GM19395 (cell line): ENCODE data around the gene PRDM10.

Experiments
- ATAC-seq: cut with Tn5 transposase; IDR thresholded peaks from one replicate; pipeline ENCODE4 v1.9.1; 2021; ENCODE audit warnings: mild to moderate bottlenecking, moderate library complexity; ENCODE audit not compliant: unreplicated experiment

Gene PRDM10

DNA sequence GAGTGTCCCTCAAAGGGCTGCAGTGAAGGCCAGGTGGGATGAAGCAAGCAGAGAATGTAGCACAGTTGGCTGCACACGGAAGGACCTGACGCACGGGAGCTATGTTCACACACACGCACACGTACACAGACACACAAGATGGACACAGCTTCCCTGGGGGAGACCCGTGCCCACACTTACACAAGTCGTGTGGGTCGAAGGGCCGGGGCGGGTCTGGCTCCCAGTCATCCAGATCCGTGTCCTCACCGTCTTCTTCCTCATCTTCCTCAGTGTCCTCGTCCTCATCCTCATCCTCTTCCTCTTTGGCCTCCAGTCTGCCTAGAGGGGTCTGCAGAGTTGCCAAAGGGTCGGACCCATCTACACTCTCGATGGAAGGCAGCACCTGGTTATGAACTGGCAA, 55.7 kb downstream of the PRDM10 start:
- no peak for ATAC-seq

DNA sequence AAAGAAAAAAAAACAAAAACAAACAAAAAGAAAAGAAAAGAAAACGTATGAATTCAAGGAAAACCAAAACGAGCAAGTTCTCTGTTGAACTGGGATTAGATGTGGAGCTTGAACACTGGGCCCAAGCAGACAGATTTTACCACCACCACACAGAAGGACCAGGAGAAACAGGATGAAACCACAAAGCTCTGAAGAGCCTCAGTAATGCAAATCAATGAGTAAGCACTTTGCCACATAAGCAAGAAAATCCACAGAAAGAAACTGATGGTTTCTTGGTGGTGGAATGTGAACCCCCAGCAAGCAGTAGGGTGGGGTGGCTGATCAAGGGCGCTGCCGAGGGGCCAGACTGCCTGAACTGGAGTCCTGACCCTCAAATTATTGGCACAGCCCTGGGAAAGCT, 56.4 kb downstream of the PRDM10 start:
- no peak for ATAC-seq

DNA sequence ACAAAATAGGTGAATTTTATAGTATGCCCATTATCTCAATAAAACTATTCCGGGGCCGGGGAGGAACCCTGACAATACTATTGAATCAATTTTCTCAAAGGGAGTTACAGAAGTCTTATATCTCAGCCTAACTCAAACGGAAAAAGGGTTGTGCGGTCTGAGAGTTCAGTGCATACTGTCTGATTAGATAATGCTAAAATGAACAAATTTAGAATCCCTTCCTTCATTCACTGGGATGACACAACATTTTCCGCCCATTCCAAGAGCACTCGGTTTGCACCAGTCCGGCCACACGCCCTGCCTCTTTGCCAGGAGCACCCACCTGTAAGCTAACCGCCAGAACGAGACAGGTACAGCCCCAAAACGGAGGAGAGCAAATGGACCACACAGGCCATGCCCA, 57.3 kb downstream of the PRDM10 start:
- no peak for ATAC-seq

DNA sequence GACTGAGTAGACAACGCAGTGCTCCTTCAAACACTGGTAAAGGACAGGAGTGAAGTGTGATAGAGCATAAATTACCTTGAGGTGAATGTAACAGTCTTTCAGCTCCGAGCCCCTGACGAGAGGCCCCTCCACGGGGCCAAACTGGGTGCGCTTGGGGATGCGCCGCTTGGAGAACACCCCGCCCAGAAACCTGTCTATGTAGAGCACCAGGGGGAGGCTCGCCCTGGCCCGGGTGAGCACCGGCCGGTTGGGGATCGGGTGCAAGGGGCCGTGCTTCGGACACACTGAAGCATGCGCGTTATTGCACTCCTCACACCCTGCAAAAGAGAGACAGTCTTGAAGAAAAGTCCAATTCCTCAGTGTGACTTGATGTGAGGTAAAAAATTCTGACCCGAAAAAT, 57.9 kb downstream of the PRDM10 start:
- no peak for ATAC-seq

DNA sequence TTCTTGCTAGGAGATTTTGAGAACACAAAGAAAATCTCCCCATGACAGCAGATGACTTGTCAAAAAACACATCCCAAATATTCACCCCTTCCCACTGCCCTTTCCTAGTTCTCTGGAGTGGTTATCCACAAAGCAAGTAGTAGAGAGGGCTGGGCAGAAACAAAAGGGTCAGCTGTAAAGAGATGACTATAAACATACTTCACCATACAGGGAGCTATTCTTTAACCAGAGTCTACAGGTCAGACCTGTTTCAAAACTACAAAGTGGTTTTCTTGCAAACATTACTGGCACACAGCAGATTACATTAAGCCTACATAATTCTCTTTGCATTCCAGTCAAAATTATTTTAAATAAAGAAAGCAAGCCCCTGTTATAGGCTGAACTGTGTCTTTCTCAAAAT, 59.6 kb downstream of the PRDM10 start:
- no peak for ATAC-seq

DNA sequence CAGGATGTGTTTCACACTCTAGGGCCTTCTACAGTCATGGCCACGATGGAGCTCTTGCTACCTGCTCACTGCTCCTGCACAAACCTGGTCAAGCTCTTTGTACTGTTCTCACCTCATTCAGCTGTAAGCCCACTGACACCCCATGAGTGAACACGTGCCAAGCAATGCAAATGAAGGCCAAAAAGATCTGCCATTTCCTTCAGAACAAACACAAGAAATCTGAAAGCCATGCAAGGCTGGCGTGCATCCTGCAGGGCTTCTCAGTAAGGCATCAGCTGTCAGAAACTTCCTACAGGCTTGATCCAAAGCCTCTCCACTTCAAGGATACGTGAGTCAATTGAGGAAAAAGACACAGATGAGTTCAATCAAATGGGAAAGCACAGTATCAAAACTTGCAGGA, 63.1 kb downstream of the PRDM10 start:
- ATAC-seq = no peak

DNA sequence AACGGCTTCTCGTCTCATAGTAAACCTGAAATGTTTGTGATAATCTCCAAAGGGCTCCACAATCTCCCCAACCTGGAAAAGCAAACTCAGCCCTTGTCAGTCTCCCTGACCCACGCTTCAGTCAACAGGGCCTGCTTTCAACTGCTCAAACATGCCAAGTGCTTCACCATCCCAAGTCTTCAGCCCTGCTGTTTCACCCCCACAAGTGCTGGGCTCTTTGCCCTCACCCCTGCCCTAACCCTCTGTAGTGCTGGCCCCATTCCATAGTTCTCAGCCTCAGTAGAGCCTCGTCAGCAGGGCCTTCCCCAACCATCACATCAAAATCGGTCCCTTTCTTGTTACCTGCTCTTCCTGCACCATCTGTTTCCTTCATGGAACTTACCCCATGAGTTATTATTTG, 63.9 kb downstream of the PRDM10 start:
- ATAC-seq = no peak

DNA sequence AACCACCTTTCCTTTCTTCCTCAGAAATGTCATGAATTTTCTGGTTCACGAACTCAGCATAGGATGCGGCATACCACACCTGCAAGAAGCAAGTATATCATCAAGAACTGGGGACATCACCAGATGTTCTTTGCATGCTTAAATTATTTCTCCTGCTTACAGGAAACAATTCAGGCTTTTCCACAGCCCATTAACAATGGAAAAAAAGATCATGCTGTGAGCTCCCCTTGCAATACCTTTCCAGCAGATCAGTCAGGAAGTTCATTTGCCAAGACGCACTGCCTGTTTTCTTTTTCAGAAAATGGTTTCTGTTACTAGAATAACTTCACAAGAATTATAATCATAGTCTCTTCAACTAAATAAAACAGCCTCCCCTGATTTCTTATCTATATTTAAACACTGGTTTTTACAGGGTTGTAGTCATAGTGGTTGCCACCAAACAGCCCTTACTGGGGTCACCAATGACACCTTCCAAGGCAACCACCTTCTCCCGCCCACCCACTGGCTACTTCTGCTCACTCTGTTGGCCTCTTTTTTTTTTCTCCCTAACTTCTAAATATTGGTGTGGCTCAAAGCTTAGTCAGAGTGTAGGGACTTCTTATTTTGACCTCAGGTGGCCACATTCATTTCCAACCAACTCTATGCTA, 64.9 kb downstream of the PRDM10 start:
- ATAC-seq = no peak

DNA sequence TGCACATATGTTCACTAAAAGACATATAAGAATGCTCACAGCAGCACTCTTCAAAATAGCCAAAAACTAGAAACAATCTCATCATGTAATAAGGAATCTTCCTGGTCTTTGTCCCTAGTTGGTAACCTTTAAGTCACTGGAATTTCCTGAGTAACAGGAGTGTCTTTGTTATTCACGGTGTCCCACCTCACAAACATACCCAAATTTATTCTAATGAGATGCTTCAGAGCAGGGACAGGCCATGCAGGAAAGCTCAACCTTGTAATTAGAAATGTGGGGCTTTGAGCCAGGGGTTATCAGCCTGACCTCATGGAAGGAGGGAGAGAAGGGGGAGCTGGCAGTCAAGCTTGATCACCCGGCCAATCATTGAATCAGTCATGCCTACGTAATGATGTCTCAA, 66.9 kb downstream of the PRDM10 start:
- ATAC-seq = no peak

DNA sequence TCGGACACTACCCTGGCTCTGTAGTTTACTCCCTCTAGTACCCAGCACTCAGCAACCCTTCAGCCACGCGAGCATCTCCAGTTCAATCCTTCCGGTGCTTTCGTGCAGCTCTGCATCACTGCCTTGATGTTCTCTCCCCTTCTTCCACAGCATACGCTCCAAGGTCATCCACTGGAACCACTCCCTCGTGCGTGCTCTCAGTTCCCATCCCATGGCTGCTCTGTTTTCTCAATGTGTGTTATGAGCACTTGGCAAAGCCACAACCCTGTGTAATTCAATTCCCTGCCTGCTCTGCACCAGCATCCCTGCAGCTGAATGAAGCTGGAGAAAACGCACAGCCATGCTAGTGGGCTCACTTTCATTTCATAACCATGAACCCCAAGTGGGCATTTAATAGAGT, 68.7 kb downstream of the PRDM10 start:
- no peak for ATAC-seq

DNA sequence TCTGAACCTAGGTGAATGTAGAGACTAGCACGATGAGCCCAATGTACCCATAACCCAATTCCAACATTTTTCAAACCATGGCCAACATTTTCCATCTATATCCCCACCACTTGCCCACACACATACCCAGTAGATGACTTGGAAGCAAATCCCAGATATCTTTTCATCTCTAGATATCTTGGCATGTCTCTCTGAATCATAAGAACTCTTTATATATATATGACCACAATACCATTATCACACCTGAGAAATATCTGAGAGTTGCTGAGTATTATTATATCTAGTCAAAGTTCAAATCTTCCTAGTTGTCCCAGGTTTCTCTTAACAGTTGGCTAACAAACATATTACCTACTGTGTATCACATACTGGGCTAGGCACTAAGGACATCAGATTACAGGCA, 69.4 kb downstream of the PRDM10 start:
- ATAC-seq = no peak

DNA sequence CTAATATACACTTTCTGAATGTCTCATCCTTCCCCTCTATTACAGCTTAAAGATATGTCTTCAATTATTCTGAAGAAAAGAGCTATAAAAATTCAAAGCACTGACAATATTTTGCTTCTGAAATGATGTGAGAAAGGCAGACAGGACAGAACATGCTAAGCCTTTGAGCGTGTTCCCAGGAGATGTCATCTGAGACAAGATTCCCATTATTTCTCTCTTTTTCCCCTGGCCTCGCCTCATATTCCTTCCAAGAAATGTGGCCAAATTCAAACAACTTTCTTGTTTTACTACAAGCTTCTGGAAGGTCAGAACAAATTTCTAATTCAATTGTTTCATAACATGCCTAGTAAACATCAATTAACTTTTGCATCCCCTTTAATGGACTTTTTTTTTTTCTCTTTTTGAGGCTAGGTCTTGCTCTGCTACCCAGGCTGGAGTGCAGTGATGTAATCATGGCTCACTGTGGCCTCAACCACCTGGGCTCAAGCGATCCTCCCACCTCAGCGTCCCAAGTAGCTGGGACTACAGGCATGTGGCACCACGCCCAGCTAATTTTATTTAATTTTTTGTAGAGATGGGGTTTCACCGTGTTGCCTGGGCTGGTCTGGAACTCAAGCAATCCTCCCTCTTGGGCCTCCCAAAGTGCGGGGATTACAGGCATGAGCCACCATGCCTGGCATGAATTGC, 70.1 kb downstream of the PRDM10 start:
- ATAC-seq = no peak

DNA sequence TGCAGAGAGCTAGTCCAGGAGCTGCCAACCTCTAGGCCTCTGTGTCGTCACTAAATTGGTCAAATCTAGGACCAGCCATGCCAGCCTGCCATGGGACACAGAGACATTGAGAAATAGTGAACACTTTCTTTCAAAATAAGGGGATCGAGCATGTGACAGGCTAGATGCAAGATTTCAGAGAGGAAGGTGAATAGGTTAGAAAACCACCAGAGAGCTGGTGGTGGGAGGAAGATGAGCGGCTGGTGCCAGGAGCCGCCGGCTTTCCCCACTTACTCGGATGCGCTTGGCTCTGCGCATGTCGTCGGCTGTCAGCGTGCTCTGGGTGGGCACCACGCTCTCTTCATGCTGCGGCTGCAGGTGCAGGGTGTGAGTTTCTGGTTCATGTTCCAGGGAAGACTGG, 71.9 kb downstream of the PRDM10 start:
- ATAC-seq = no peak

DNA sequence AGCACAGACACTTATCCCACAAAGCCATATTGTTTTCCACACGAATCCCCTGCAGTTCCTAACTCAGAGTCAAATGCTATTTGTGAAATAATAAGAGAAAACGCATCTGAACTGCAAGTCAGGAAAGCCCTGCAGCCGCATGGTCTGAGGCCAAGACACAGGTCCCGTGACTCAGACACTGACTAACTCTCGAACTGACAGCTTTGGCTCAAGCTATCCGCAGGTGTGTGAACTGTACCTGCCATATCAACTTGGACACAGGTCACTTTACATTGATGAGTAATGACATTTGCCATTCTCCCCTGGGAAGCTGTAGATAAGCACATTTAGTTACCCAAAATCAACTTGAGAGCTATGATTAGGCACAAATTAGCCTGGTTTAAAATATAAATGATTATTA, 72.3 kb downstream of the PRDM10 start:
- no peak for ATAC-seq

DNA sequence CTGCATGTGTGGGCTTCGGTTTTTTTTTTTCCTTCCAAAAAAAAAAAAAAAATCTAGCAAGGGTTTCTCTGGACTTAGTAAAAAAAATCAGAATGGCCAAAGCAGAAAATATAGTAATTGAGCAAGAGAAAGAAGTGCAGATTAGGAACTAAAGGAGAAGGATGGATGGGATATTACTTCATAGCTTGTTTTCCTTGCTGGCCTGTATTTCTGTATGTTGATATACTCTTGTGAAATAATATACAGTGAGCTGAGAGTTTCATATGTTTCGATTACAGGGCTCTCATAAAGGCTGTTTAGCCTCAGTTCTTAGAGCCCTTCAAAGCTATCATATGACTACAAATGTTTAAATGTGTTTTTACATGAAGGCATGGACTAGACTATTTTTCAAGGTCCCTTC, 72.9 kb downstream of the PRDM10 start:
- no peak for ATAC-seq

DNA sequence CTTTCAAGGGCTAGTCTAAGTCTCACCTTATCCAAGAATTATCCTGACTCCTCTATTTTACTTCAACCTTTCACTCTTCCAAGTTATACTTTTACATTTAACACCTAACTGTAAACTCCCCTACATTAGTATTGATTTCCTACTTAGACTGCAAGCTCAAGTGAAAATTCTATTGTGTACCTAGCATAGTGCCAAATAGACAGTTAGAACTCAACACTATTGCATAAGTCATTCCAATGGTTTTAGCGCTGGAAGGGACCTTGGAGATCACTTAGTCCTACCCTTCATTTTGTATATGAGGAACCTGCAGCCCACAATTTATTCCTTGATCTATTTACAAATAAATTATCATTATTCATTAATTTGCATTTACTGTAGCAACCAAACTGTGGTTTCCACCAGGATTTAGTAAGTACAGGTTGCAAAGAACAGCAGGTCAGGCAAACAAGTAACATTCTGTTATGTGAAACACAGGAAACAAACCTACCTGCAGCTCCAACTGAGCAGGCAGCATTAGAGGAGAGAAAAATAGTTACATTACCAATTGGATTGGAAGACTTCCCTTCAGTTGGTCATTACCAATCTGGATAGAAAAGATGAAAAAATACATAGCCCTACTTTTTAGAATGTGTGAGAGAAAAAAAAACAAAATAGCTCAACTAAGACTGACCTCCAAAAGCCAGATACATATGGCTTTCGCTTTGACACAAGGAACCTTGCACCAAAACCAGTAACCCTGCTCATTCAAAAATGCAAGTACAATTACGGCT, 73.5 kb downstream of the PRDM10 start:
- no peak for ATAC-seq

DNA sequence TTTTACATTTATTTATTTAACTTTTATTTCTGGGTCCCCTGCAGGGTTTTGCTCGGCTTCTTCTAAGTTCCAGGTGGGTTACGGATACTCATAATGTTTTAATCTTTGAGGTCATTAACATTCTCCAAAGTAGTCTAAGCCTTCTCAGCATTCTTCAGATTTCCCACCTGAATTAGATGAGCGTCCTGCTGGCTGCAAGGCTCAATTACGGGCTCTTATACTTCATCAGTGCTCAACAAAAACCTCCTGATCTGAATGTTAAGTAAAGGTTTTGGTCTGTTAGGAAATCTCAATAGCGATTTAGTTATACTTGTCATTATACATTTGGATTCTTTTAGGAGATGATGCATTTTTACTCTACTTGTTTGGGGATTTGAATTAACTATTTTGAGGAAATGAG, 80.0 kb downstream of the PRDM10 start:
- ATAC-seq = no peak

DNA sequence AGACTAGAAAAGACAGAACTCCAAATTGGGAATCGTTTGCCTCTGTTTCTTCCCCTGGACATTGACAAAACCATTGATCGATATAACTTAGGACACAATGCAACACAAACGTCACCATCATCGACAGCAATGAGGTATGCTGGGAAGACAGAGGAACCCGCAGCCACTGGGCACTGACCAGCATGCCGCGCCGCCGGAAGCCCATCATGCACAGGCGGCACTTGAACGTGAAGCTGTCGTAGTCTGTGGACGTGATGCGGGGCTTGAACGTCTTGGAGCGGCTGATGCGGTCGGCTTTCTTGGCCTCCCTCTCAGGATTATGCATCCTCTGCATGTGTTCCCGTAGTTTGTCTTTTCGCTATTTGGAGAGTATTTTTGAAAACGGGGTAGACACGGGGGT, 84.3 kb downstream of the PRDM10 start:
- ATAC-seq = no peak

DNA sequence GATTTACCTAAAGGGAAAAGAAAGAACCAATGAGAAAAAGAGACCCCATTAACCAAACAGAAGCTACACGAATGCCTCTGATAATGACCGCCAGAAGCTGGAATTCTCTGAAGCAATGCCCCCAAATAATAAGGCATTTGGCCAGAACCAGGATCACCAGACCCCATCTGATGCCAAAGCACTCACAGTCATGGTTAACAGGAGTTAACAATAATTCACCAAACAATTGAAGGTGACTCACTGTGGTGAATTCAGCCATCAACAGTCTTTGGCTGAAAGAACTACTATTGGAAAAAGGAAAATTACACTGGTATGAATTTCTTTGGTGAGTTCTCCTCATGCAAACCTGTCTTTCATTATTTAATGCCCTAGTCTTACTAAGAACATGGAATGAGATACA, 85.4 kb downstream of the PRDM10 start:
- ATAC-seq = no peak

DNA sequence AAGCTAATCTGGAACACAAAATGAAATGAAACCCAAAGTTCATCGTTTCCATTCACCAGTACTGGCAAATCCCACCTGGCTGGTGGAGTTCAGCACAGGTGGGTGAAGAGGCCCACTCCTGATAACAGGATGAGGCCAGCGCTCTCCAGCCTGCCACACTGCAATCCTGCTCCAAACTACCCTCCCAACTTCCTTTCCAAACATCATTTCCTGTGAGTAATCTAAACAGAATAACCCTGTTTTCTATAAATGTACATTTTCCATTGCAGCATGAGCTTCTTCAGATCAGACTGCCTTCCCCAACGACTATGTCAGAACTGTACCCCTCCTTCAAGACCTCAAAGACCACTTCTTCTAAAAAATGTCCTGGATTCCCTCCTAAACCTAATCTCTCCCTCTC, 91.3 kb downstream of the PRDM10 start:
- no peak for ATAC-seq

DNA sequence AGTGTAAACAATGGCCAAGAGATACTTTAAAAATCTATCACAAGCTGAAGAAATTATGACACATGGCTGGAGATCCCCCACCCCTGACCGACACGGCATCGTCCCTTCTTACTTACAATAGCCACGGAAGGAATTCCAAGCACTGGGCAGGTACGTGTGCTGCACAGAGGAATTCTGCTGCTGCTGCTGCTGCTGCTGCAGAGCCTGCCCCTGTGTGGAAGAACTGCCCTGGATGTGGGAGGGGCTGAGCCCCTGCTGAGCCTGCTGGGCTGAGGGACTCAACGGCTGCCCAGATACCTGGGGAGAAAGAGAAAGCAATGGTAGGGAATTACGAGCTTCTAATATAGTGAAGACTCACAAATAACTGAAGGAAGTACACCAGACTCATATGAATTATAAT, 92.3 kb downstream of the PRDM10 start:
- ATAC-seq = no peak

DNA sequence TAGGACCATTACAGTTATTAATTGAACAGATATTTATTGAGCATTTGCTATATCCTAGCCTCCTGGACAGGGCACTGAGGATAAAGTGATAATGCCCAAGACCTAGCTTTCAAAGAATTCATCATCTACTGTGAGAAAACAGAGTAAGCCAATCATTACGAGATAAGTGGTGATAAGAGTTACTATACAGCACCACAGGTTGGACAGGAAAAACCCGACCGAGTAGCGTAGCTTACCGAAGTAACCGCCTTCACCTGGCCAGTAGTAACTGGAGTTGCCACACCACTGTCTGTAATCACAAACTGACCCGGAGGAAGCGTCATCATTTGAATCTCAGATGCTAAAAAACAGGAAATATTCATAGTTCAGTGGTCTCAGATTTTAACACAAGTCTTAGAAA, 97.2 kb downstream of the PRDM10 start:
- no peak for ATAC-seq
